ENCODE results near the gene RAB3C.

Gene RAB3C

GRCh38 chr5:58810086-58810485, 227.2 kb downstream of the RAB3C start:
- TF ChIP-seq, protein P1, sequence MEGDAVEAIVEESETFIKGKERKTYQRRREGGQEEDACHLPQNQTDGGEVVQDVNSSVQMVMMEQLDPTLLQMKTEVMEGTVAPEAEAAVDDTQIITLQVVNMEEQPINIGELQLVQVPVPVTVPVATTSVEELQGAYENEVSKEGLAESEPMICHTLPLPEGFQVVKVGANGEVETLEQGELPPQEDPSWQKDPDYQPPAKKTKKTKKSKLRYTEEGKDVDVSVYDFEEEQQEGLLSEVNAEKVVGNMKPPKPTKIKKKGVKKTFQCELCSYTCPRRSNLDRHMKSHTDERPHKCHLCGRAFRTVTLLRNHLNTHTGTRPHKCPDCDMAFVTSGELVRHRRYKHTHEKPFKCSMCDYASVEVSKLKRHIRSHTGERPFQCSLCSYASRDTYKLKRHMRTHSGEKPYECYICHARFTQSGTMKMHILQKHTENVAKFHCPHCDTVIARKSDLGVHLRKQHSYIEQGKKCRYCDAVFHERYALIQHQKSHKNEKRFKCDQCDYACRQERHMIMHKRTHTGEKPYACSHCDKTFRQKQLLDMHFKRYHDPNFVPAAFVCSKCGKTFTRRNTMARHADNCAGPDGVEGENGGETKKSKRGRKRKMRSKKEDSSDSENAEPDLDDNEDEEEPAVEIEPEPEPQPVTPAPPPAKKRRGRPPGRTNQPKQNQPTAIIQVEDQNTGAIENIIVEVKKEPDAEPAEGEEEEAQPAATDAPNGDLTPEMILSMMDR (IDR thresholded peaks at IDR 0.05; ENCODE audit: insufficient read depth, low read depth, low read length, missing control alignments): no peak
- DNase-seq (ENCODE audit: low read depth): no peak

GRCh38 chr5:58813855-58814254, 231.0 kb downstream of the RAB3C start:
- H3K4me3 ChIP-seq (ENCODE audit: low read depth, low read length): no peak overlapping the region
- TF ChIP-seq, protein P1 (IDR thresholded peaks at IDR 0.05; ENCODE audit: insufficient read depth, low read depth, low read length, missing control alignments): no peak
- no peak for DNase-seq (ENCODE audit: low read depth)

More at GRCh38 chr5:58810086-58810485, 227.2 kb downstream of the RAB3C start:
- no peak overlapping the region for H3K4me3 ChIP-seq (ENCODE audit: low read depth, low read length)

- DNase-seq (ENCODE audit: low read depth): no peak
- TF ChIP-seq, protein P1 (IDR thresholded peaks at IDR 0.05; ENCODE audit: insufficient read depth, low read depth, low read length, missing control alignments): no peak
- no peak overlapping the region for H3K4me3 ChIP-seq (ENCODE audit: low read depth, low read length)
Measured at GRCh38 chr5:58816181-58816731, 233.4 kb downstream of the RAB3C start.

- DNase-seq (ENCODE audit: low read depth): no peak
Measured at GRCh38 chr5:58818465-58818864, 235.6 kb downstream of the RAB3C start.

DNA sequence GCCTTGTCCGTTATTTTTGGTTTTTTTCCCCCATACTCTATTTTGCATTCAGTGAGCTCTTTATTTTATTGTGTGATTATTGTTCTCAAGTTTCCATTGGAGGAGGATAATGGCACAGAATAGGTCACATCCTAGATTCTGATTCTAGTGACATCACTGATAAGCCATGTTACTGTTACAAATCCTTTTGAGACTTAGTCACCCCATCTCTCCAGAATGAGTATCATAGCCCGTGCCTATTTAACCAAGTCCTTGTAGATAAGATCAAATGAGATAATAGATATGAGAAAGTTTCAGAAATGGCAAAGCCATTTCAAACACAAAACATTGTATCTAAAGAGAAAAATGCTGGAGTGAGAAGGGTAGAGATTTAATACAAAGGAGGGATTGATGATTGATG, 242.6 kb downstream of the RAB3C start:
- DNase-seq (ENCODE audit: low read depth): no peak
- TF ChIP-seq, protein P1 (IDR thresholded peaks at IDR 0.05; ENCODE audit: insufficient read depth, low read depth, low read length, missing control alignments): no peak
- no peak overlapping the region for H3K4me3 ChIP-seq (ENCODE audit: low read depth, low read length)

More at GRCh38 chr5:58818465-58818864, 235.6 kb downstream of the RAB3C start:
- TF ChIP-seq, protein P1 (IDR thresholded peaks at IDR 0.05; ENCODE audit: insufficient read depth, low read depth, low read length, missing control alignments): no peak
- H3K4me3 ChIP-seq (ENCODE audit: low read depth, low read length): no peak overlapping the region

GRCh38 chr5:58825899-58826298, 243.0 kb downstream of the RAB3C start:
- TF ChIP-seq, protein P1 (IDR thresholded peaks at IDR 0.05; ENCODE audit: insufficient read depth, low read depth, low read length, missing control alignments): no peak
- no peak for DNase-seq (ENCODE audit: low read depth)
- no peak overlapping the region for H3K4me3 ChIP-seq (ENCODE audit: low read depth, low read length)

DNA sequence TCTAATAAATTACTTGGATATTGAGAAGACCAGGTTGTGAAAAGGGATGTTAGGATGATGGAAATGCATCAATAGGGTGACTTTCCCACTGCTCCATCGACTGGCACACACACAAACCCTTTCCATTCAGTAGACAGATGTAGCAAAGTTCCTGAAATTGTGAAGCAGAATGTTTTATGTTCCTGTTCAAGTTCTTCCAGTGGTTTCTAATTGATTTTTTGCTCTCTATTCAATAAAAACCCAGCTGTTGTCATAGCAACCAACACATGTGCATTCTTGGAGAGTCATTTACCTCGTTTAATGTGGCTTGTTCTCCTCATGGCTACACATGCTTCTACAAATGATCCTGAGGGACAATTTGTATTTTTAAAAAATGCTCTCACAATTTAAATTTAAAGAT, 244.6 kb downstream of the RAB3C start:
- TF ChIP-seq, protein P1 (IDR thresholded peaks at IDR 0.05; ENCODE audit: insufficient read depth, low read depth, low read length, missing control alignments): no peak
- no peak for DNase-seq (ENCODE audit: low read depth)
- no peak overlapping the region for H3K4me3 ChIP-seq (ENCODE audit: low read depth, low read length)
